GM21423 (cell line): ENCODE results near the gene GNAS-AS1.

Source experiments
- ATAC-seq: cut with Tn5 transposase; IDR thresholded peaks from one replicate; pipeline ENCODE4 v1.9.1; 2021; ENCODE audit warnings: mild to moderate bottlenecking, moderate library complexity; ENCODE audit not compliant: unreplicated experiment

Gene GNAS-AS1

GRCh38 chr20:58863044-58863790 is 12.5 kb upstream of the GNAS-AS1 start:
- ATAC-seq: no peak

GRCh38 chr20:58855506-58856389 is 5.0 kb upstream of the GNAS-AS1 start:
- ATAC-seq: no peak

- no peak for ATAC-seq
Observed at GRCh38 chr20:58854638-58855471, 4.2 kb upstream of the GNAS-AS1 start.

GRCh38 chr20:58853976-58854637 is 3.4 kb upstream of the GNAS-AS1 start:
- ATAC-seq: no peak

- no peak for ATAC-seq
Observed at GRCh38 chr20:58853466-58853865, 2.8 kb upstream of the GNAS-AS1 start.

- ATAC-seq: no peak
Observed at GRCh38 chr20:58852543-58853271, 2.0 kb upstream of the GNAS-AS1 start, which contains the start of gene GNAS. Gene GNAS, plus strand, starts transcription at chr20:58852716.

GRCh38 chr20:58851969-58852458 is 1.3 kb upstream of the GNAS-AS1 start:
- ATAC-seq: no peak

GRCh38 chr20:58851221-58851968 is 693 bp upstream of the GNAS-AS1 start:
- no peak for ATAC-seq

- no peak for ATAC-seq
Observed at GRCh38 chr20:58847463-58847862, 3.2 kb downstream of the GNAS-AS1 start.

- no peak for ATAC-seq
Observed at GRCh38 chr20:58845706-58846105, 5.0 kb downstream of the GNAS-AS1 start.

- ATAC-seq: no peak
Observed at GRCh38 chr20:58843128-58843556, 7.6 kb downstream of the GNAS-AS1 start.

- ATAC-seq: no peak
Observed at GRCh38 chr20:58842276-58842675, 8.4 kb downstream of the GNAS-AS1 start.

- no peak for ATAC-seq
Observed at GRCh38 chr20:58841539-58842264, 9.0 kb downstream of the GNAS-AS1 start.

GRCh38 chr20:58840816-58841538 is 9.7 kb downstream of the GNAS-AS1 start:
- ATAC-seq: no peak

- no peak for ATAC-seq
Observed at GRCh38 chr20:58839991-58840747, 10.5 kb downstream of the GNAS-AS1 start.

- ATAC-seq: no peak
Observed at GRCh38 chr20:58839474-58839874, 11.2 kb downstream of the GNAS-AS1 start.

GRCh38 chr20:58838174-58838573 is 12.5 kb downstream of the GNAS-AS1 start:
- no peak for ATAC-seq
